HG02763 (cell line): Measurements from ENCODE around the gene OGN.

ENCODE experiments used
- ATAC-seq: cut with Tn5 transposase; IDR thresholded peaks from one replicate; pipeline ENCODE4 v1.9.1; 2021; ENCODE audit warnings: mild to moderate bottlenecking, moderate library complexity; ENCODE audit not compliant: unreplicated experiment

Gene OGN

GRCh38 chr9:92406477-92406876, 2.1 kb upstream of the OGN start:
- peak; percentile 57 for ATAC-seq

GRCh38 chr9:92405818-92406217, 1.4 kb upstream of the OGN start:
- no peak for ATAC-seq

GRCh38 chr9:92402826-92403745, 1.3 kb downstream of the OGN start:
- no peak for ATAC-seq

DNA sequence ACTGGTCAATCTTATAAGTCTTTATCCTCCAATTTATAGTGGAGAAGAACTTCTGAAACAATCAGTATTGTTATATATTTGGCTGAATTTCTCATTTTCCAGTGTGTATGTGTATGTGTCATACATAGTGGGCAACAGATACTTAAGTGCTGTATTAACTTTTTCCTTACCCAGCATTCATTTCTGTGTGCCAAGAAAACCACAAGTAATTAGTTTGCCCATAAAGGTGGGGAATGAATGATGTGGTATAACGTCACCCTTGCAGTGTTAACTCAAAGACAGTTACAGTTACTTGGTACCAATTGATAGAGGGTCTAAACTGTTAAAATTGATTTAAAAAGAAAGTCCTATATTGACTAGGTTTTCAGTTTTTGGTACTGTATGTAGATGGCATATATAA, 2.0 kb downstream of the OGN start:
- no peak for ATAC-seq

GRCh38 chr9:92397853-92398252, 6.5 kb downstream of the OGN start:
- no peak for ATAC-seq

GRCh38 chr9:92395617-92396016, 8.8 kb downstream of the OGN start:
- no peak for ATAC-seq

GRCh38 chr9:92393686-92394085, 10.7 kb downstream of the OGN start:
- ATAC-seq: no peak

DNA sequence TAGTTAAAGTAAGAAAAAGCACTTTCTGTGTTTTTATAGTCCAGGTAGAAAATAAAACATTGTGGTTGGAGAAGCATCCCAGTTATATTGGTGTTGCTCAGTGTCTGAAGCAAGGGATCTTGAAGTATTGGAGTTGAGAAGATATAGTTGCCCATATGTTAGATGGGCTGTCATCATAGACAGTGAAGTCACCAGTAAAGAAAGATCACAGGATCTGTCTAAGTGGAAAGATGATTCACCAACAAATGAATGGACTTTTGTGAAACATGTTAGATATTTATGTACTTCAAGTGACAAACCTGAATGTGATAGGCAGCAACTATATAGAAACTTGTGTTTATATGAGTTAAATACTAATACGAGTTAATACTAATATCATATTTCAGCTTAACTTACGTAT, 11.7 kb downstream of the OGN start:
- no peak for ATAC-seq

- no peak for ATAC-seq
Measured at GRCh38 chr9:92385953-92386352, 18.4 kb downstream of the OGN start.

DNA sequence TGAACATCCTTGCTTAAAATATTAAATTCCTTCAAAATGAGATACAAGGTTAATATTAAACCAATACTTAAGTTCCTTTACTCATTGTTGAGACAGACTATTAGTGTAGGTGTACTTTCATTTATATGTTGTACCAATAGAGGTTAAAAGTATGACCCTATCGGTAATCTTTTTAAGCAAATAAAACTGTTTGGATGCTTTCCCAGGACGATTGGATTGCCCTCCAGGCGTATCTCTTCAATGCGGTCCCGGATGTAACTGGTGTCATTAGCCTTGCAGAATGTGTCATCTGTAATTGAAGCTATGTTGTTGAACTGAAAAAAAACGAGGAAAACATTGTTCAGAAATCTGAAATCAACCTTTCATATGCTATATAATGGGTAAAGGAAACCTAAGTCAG, 18.9 kb downstream of the OGN start:
- no peak for ATAC-seq

DNA sequence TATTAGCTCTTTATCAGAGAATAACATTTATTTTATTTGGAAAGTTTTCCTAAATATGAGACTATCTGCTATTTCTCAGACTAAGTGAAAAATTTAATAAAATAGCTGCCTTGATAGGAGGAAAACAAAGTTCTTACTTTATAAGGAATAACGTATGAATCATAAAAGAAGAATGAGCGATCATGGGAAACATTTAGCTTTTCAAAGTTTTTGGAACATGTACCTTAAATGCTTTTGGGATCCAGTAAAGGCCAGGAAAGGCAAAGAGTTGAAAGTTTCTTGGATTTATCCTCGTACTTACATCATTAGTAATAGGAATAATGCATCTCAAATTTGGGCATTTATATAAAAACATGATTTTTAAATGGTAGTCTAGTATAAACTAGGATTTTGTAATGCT, 19.4 kb downstream of the OGN start:
- no peak for ATAC-seq

GRCh38 chr9:92384375-92384774, 20.0 kb downstream of the OGN start:
- no peak for ATAC-seq

- no peak for ATAC-seq
Measured at GRCh38 chr9:92381775-92382174, 22.6 kb downstream of the OGN start.

DNA sequence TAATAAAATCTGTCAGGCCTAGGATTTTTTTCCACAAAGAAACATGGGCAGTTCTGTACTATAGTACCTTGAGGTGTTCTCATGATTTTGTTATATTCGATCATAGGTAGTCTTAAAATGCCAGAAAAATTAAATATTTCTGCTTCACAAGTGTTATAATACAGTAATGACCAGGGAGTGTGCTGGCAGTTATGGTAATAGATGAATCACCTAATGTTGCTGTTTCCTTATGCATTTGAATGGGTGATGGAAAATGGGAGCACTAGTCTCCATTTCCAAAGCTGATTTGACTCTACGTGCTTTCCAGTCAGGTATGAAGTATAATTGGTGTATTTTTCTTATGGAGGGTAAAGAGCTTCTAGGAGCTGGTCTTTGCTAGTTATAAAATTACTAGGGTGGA, 23.8 kb downstream of the OGN start:
- no peak for ATAC-seq

DNA sequence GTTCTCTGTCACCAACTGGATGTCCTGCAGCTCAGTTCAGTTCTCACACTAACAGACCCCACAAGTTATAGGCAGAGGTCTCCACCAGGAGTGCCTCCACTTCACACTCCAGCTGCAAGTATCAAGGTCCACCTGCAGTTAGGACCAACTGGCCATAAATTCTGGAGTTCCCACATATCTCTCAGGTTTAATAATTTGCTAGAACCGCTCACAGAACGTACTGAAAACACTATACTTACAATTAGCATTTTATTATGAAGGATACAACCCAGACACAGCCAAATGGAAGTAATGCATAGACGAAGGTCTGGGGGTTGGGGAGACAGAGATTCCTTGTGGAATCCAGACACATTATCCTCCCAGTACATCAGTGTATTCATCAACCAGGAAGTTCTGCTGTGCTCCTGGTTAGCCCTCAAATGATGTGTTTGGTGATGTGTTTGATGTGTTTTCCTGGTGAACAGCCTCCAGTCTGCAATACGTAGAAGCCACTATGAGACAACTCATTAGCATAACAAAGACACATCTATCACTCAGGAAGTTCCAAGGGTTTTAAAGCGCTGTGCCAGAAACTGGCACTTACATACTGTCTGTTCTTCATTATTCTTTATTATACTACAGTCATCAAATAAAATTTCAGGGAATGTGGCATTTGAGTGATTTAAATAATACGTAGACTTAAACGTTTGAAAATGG, 25.4 kb downstream of the OGN start:
- no peak for ATAC-seq

DNA sequence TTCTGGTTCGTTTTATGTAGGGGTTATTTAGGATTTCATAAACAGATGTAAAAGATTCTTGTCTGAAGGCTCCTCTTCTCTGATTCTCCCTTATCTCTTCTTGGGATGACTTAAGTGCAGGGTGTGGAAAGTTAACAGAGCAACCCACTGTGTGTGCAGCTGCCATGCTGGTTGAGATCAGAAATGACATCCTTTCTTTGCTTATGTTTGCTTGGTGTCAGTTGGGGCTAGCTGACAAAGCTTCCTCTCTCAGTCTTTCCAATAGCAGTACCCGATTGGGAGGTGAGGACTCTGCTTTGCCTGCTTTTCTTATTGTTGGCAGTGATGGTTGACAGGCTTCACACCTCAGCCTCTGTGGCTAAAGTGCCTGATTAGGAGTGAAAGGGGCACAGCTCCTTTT, 26.5 kb downstream of the OGN start:
- no peak for ATAC-seq

DNA sequence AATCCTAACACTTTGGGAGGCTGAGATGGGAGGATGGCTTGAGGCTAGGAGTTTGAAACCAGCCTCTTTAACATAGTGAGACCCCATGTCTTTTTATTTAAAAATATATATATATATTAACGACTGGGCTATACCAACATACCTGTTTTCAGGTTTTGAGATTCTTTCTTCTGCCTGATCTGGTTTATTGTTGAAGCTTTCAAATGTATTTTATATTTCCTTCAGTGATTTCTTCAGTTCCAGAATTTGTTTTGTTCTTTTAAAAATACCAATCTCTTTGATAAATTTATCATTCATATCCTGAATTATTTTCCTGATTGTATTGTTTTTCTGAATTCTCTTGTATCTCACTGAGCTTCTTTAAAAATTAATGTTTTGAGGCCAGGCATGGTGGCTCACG, 31.2 kb downstream of the OGN start:
- no peak for ATAC-seq

- no peak for ATAC-seq
Measured at GRCh38 chr9:92369075-92369474, 35.3 kb downstream of the OGN start.

GRCh38 chr9:92360083-92360482, 44.3 kb downstream of the OGN start:
- no peak for ATAC-seq

DNA sequence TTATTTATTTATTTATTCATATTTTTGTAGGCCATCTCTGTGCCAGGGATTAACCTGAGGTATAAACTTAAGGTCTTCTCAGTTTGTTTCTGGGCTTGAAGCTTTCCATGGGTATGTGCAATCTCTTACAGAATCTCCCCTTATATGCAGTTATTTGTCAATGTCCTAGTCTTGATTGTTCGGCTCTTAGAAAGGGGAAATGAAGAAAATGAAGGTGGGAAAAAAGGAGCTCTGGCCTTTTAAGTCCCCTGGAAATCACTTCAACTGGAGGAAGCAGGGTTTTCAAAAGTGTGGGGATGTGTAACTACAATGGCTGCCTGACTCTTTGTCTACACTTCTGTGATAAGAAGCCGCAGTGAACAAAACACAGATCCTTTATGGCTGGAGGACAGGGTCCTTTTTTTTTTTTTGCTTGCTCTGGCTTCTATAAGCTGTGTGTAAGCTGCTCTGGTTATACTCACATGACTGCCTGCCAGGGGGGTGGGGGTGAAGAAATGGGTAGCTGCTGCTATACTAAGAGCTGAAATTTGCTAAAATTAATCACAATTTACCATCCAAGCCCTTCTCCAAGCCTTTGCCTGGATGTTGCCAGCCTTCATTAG, 44.9 kb downstream of the OGN start:
- no peak for ATAC-seq

GRCh38 chr9:92353051-92353450, 51.3 kb downstream of the OGN start:
- no peak for ATAC-seq

- no peak for ATAC-seq
Measured at GRCh38 chr9:92350740-92351133, 53.6 kb downstream of the OGN start.
